Activated T-cell treated with anti-CD3 and anti-CD28 coated beads for 1 hour (primary cell): ENCODE data around the gene RXFP1.

Experiments used
- DNase-seq: peaks from one replicate; pipeline ENCODE4 v3.0.0-alpha.2; 2020; ENCODE audit warnings: low read depth

Gene RXFP1

DNA sequence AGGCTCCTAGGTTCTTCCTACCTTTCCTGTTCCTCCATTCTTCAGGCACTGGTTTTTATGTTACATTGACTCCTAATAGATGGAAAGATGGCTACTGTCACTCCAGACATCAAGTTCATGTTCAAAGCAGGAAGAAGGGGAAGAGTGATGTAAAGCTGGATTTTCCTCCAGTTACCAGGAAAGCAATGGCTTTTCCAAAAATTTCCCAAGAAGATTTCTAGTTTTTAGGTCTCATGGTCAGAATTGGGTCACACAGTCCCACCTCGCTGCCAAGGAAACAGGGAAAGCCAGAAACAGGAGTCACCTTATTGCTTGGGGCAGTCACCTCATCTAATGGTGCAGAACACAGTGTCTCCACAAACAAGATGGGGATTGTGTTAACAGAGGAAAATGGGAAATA is 21.5 kb downstream of the RXFP1 start:
- DNase-seq: no peak

DNA sequence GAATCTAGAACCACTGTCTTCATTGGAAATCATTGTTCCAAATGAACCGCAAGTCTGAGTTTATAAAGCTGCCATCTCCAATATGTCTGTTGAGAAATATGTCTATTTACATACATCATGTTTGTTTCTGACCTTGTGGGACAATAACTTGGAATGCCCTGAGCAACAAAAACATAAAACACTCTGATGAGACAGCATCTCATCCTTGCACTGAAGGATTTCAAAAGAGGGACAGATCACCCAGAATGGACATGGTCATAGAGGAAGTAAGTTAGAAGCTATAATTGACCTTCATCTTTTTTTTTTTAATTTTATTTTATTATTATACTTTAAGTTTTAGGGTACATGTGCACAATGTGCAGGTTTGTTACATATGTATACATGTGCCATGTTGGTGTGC is 22.5 kb downstream of the RXFP1 start:
- no peak for DNase-seq

DNA sequence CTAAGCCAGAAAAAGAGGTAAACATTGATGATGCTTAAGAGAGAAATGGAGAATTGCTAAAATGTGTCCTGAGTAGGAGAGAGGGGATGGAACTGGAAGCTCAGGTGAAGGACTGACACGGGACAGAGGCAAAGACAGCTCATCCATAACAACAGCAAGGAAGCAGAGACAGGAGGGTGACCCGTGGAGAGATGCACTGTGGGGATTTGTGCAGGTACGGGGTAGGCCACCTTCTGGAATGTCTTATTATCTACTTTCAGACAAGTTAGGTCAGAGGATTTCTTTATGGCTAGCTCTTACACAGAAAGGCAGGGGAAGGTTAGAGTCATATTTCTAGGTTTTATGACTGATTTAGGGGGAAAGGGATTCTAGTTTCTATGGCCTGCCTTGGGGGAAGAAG is 31.7 kb downstream of the RXFP1 start:
- no peak for DNase-seq

DNA sequence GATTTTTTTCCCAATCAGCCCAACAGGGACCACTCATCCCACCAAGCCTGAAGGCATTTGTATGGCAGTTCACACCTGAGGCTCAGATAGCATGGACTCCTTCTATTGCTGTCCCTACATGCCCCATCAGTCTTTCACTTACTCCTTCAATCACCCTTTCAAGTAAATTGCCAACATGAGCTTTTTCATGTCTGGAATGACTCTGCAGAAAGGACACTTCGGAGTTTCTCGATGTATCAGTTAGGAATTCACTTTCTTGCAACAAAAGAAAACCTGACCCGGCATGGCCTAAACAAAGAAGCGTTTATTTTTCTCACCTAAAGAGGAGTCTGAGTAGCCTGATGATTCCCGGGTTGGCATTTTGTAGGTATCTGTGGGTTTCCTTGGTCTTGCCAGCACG is 38.6 kb downstream of the RXFP1 start:
- DNase-seq: no peak

DNA sequence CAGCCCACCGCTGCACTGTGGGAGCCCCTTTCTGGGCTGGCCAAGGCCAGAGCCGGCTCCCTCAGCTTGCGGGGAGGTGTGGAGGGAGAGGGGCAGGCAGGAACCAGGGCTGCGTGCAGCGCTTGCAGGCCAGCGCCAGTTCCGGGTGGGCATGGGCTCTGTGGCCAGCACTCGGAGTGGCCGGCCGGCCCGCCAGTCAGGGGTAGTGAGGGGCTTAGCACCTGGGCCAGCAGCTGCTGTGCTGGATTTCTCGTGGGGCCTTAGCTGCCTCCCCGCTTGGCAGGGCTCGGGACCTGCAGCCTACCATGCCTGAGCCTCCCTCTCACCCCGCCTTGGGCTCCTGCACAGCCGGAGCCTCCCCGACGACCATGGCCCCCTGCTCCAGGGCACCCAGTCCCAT is 45.2 kb downstream of the RXFP1 start:
- DNase-seq: no peak

DNA sequence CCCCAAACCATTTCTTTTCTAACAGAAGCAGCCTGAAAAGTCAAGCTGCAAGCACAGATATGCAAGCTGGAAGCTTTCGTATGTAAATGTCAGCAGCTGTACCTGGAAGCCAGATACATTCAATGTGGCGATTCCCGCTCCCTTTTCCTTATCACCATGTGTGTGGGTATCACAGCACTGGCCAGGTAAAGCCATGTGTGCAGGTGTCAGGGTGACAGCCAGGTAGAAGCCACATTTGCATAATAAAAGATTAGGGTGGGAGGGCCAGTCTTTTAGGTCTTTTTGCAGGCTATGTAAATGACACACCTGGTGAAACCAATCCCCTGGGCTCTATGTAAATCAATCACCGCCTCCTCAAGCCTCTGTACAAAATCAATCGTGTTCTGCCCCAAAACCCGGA is 50.1 kb downstream of the RXFP1 start:
- DNase-seq: no peak

DNA sequence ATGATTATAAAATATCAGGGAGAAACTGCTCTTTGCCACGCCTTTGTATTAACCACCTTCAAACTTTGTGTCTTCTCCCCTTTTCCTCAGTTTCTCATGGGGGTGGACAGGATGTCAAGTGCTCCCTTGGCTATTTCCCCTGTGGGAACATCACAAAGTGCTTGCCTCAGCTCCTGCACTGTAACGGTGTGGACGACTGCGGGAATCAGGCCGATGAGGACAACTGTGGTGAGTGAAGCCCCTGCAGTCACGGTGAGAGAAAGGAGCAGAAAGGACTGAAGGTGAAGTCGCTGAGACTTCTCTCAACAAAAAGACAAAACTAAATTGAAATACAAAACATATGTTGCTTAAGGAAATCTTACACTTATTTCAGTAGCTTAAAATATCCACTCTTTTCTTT is 50.9 kb downstream of the RXFP1 start:
- no peak for DNase-seq

DNA sequence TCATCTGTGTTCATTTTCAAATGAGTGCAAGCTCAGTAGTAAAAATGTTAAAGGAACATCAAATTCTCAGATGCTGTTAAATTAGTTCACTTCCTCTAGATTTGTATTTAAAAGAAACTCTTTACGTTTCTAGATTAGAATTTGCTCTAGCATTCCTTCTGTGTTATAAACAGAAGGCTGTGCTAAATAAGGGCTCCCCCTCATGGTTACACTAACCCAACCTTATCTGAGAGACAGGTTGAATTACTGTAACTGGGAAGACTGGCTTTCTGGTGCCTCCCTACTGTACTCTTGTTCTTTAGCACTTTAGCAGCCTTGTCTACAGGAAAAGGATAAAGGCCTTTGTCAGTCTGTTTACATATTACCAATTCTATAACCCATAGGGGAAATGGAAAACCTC is 56.8 kb downstream of the RXFP1 start:
- no peak for DNase-seq

DNA sequence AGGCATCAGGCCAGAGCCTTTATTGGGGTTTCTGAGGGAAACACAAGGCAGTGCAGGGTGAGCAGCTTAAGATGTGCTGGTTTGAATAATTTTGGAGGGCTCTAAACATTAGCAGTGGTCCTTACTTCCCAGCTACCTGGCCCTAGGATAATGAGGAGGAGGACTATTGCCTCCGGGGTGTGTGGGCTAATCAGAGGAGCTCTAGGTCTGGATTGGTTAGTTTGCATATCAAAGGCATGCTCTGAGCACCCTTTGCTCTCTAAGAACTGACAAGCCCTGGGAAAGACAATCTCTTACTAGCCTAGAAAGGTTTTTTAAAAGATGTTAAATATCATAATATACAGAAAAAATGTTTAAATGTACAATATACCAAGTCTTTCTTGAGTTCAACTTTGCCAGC is 58.4 kb downstream of the RXFP1 start:
- no peak for DNase-seq

DNA sequence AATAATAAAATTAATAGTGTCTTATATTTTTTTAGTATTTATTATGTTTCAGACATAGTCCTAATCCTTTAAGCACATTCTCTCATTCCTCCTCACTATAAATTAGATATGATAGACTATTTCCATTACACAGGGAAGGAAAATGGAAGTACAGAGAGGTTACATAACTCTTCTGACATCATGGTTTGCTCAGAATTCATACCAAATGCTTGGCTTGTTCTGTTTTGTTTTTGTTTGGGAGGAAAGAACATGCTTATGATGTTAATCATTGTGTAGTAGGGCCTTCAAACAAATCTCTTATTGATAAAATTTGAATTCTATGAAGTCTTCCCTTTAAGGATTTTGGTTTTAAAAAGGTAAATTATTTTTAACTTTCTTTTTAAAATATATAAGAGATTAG is 59.5 kb downstream of the RXFP1 start:
- DNase-seq: no peak

DNA sequence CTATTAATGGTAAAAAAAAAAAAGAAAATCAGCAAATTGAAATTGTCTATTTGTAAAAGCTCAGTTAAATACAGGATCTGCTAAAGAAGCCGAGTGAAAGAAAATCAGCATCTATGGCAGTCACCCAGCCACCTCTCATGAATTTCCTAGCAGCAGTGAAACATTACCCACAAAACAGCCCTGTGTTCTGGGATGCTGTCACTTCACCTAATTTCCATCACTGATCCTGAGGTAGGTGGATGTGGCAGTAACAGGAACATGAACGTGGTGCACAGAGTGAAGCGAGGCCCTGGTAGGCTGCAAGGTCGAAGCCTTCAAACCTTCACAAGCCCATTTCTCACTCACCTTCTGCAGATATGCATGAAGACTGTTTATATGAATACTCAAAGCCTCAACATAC is 65.2 kb downstream of the RXFP1 start:
- no peak for DNase-seq

DNA sequence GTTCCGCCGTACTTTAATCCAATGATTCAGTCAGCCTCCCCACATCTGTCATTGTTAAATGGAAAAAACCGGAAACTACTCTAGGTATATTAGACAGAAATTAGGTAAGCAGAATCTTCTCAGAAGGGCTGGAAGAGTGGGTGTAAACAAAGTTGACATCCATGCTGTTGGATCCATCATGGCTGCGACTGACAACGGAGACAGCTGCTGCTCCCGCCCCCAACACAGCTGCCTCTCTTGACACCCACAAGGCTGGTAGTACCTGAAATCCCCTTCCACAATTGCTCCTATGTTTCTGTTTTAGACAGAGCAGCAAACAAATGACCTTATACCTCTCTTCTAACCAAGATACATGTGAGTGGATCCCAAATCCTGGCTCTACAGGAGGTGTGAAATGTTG is 66.6 kb downstream of the RXFP1 start:
- no peak for DNase-seq

DNA sequence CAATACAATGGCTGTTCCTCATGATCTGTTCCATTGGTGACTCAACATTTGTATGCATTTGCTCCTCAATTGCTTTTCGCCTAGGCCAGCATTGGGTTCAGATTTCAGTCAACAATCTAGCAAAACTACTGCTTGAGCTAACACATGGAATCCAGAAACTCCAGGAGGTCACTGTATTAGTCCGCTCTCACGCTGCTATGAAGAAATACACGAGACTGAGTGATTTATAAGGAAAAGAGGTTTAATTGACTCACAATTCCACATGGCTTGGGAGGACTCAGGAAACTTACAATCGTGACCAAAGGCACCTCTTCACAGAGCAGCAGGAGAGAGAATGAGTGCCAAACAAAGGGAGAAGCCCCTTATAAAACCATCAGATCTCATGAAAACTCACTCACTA is 67.1 kb downstream of the RXFP1 start:
- DNase-seq: no peak

DNA sequence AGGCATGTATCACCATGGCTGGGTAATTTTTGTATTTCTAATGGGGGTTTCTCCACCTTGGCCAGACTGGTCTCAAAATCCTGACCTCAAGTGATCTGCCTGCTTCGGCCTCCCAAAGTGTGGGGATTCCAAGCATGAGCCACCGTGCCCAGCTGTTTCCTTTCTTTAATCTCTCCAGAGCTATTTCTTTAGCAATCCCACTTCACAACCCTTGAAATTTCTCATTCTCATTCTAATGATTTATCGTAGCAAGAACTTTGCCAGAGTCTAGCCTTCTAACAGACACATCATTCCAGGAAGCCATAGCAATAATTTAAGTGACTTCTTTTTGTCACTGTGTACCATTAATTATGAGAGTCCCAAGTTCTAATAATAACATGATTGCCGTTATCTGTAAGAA is 68.6 kb downstream of the RXFP1 start:
- DNase-seq: no peak

DNA sequence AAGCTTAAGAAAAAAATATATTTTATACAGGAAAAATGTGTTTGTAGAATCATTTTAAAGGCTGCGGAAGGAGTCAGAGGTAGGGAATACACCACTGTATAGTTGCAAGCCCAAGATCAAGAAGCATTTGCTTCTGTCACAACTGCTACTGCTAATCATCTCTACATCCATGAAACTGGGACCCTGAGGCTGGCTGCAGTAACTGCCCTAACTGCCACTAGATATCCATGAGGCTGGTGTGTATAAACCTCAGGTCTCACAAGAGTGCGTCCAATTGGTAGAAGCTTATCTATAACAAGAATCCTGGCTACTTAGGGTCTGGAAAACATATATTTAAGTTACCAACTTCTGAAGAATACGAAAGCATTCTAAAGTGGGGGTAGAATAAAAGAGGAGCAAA is 69.1 kb downstream of the RXFP1 start:
- no peak for DNase-seq

DNA sequence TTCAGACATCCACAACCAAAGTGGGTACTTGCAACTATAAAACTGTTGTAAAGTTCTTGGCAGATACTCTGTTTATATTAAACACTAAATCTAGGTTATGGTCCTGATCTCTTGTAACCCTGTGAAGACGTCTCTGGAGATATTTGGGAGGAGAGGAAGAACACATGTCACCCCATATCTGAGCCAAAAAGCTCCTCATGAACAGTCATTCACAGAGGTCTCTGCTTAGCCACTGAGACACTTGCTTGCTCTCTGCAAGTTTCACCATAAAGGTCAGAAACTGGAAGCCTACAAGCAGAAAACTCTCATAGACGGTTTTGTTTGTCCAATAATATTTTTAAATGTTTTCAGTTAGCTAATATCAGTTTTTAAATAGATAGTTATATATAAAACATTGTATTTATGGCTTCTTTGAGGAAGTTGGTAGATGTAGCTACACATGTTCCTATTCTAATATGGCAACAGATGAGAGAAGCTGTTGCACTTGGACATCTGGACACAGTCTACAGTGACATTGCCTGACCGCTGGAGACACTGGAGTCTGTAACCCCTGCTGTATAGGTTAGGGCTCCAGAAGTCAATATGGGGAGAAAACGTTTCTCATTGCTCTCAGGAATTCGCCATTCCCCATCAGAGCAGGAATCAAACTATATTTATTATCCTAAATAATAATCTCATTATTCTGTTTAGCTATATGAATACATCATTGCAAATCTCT is 76.4 kb downstream of the RXFP1 start:
- no peak for DNase-seq

DNA sequence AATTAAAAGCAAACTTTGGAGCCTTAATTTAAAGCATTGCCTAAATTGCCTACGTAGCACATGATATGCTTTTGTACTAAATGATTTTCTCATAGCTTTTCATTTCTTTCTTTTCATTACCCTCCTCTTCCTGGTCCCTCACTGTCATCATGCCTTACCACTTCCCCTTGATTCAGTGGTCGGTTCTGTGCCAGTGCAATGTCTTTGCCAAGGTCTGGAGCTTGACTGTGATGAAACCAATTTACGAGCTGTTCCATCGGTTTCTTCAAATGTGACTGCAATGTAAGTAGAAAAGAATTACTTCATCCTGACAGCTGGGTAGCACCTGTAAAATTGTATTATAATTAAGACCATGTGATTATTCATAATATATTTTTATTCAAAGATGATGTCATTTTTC is 77.5 kb downstream of the RXFP1 start:
- DNase-seq: no peak

DNA sequence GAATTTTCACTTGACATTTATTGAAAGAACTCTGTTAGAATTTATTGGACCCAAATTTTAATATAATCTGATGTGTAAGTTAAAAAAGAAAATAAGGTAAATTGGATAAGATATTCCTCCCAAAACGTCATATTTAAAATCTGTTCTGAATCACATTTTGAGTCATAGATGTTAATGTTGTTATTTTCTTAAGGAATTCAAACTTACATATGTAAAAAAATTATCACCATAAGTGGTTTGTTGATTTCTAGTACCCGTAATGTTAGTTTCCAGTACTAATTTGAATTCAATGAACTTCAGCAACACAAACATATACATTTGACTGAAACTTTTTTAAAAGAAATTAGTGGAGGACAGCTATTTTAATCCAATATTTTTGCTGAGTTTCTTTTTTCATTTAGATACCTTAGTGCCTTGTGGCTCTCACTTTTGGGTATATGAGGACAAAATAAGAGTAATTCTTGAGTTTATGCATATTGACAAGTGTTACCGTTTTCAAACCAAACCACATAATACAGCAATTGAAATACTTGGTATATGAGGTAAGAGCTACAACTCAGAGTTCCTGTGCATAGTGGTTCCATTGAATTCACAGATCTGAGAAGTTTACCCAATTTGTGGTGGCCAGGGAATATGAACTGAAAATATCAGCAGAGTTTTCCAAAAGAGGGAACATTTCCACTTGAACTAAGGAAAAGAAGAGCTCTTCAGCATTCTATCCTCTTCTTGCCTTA is 78.2 kb downstream of the RXFP1 start:
- DNase-seq: no peak

DNA sequence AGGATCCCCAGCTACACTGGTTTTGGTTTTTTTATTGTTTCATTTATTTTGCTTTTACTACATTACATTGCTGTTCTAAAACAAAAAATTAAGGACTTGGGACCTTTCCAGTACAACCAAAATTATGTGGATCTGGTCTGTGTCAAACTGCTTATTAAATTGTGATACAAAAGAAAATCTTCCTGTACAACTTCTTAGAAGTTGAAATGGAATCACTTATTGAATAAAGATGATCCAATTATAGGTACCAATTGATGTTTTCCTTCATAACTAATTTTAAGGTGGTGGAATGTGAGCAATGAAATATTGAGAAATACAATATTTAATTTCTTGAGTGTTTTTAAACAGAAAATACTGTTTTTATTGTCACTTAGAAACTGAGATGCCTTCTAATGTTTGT is 82.7 kb downstream of the RXFP1 start:
- DNase-seq: no peak

DNA sequence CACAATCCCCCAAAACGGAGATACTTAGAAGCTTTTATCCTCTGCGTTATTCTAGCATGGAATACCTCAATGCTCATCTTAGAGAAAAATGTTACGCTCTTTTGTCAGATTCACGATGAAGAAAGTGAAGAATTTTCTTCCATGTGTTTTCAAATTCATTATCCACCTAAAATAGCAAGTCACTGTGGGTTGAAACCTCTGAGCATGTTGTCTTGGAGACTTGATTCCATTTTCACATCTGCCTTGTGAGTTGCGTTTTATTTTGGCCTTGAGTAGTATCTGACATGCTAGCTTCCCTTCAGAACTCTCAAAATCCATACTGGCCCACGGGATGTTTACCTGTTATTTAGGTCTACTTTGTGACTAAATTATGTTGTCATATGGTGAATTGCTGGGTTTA is 83.7 kb downstream of the RXFP1 start:
- no peak for DNase-seq

DNA sequence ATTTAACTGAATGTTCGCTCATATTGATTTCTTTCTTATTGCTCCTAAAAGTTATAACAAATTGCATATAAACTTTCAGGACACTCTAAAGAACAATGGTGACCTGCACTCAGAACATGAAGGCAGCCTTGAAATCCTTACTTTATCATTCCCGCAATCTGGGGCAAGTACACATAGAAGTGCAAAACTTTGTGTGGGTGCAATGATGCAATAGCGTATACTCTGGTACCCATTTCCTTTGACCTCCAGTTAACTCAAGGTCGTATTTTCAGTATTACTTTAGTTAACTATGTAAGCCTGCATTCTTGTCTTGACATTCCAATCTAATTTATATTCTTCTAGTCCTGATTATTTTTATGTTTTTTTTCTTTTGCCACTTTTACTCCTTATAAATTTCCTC is 85.3 kb downstream of the RXFP1 start:
- no peak for DNase-seq

DNA sequence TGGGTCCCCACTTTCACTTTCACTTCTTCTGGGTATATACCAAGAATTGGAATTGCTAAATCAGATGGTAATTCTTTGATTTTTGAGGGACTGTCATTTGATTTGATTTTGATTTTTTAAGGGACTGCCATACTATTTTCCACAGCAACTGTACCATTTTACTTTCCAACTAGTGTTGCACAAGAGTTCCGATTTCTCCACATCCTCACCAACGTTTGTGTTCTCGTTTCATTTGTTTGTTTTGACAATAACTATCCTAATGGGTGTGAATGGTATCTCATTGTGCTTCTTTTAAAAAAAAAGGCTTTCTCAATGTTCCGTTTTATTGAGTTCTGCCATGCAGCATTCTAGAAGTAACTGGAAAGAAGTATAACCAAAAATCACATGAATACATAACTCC is 87.4 kb downstream of the RXFP1 start:
- DNase-seq: no peak

DNA sequence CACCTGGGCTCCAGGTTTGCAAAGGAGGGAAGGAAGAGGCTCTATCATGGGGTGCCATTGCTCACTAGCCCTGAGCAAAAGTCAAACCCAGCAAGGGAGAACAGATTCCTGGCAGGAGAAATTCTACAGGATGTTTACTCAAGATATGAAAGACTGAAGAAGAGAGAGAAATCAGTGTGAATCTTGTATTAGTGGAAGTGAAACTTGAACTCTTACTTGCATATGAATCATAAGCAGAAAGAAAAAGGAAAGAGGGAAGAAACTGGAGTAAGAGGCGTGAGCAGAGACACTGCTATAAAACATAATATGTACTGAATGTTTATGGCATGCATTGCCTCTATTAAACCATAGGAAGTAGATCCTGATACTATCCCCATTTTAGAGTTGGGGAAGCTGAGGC is 89.1 kb downstream of the RXFP1 start:
- DNase-seq: no peak

DNA sequence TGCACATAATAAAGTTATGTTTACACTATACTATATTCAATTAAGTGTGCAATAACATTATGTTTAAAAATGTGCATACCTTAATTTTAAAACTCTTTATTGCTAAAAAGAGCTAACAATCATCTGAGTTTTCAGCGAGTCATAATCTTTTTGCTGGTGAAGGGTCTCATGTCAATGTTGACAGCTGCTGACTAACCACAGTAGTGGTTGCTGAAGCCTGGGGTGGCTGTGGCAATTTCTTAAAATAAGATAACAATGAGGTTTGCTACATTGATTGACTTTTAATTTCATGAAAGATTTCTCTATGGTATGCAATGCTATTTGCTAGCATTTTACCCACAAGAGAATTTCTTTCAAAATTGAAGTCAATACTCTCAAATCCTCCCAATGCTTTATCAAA is 91.4 kb downstream of the RXFP1 start:
- DNase-seq: no peak
